IMR-90 (cell line): ENCODE results near the gene CETN1.

Experiments used
- POLR2A ChIP-seq: IDR thresholded peaks from 2 replicates; pipeline ENCODE4 v1.6.1; 2012; ENCODE audit warnings: mild to moderate bottlenecking, low read depth, low read length
- RCOR1 ChIP-seq: IDR thresholded peaks from 2 replicates; pipeline ENCODE4 v1.6.1; 2012; ENCODE audit warnings: mild to moderate bottlenecking, low read length, improper control_type of control experiment; ENCODE audit not compliant: insufficient replicate concordance
- SMC3 ChIP-seq: fragments of 150-350 bp; IDR thresholded peaks from 2 replicates; pipeline ENCODE4 v1.6.1; 2016; ENCODE audit warnings: low read depth, mild to moderate bottlenecking, antibody characterized with exemption, low read length, moderate library complexity
- USF2 ChIP-seq: fragments of 150-350 bp; IDR thresholded peaks from 2 replicates; pipeline ENCODE4 v1.6.1; 2017; ENCODE audit warnings: mild to moderate bottlenecking, antibody characterized with exemption, low read length, low read depth
- TF ChIP-seq, protein P1 (sequence below): conservative IDR thresholded peaks from 2 replicates; pipeline ENCODE4 v1.5.1; 2012; ENCODE audit warnings: mild to moderate bottlenecking, low read depth, low read length, improper control_type of control experiment

DNA sequence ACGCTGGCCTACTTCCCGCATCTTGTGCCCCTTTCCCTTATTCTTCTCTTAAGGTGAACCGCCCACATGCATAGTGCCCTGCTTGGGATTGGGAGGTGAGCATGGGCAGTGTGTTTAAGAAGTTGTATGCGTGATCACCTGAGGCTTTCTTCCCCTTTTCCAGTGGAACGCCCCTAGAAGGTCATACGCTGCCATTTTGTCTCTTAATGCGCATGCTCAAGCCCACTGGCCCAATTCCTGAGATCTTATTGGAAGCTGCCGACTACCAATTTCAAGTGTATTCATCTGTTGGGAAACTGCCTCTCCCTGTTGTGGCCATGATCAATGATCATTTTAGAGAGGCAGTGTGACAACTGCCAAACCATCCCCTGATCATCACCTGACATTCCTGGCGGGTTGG is 3.3 kb upstream of the CETN1 start:
- TF ChIP-seq, protein P1, sequence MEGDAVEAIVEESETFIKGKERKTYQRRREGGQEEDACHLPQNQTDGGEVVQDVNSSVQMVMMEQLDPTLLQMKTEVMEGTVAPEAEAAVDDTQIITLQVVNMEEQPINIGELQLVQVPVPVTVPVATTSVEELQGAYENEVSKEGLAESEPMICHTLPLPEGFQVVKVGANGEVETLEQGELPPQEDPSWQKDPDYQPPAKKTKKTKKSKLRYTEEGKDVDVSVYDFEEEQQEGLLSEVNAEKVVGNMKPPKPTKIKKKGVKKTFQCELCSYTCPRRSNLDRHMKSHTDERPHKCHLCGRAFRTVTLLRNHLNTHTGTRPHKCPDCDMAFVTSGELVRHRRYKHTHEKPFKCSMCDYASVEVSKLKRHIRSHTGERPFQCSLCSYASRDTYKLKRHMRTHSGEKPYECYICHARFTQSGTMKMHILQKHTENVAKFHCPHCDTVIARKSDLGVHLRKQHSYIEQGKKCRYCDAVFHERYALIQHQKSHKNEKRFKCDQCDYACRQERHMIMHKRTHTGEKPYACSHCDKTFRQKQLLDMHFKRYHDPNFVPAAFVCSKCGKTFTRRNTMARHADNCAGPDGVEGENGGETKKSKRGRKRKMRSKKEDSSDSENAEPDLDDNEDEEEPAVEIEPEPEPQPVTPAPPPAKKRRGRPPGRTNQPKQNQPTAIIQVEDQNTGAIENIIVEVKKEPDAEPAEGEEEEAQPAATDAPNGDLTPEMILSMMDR, result no peak
- TF ChIP-seq RCOR1 (no peak), SMC3 (no peak), USF2 (no peak), POLR2A (no peak)
